NCI-H128 (cell line): ENCODE data around the gene SH2D3A.

Source experiments
- DNase-seq: peaks from one replicate; lab custom pipeline; 2025; ENCODE audit not compliant: unreplicated experiment; lab: John Stamatoyannopoulos, UW

SH2D3A gene

DNA sequence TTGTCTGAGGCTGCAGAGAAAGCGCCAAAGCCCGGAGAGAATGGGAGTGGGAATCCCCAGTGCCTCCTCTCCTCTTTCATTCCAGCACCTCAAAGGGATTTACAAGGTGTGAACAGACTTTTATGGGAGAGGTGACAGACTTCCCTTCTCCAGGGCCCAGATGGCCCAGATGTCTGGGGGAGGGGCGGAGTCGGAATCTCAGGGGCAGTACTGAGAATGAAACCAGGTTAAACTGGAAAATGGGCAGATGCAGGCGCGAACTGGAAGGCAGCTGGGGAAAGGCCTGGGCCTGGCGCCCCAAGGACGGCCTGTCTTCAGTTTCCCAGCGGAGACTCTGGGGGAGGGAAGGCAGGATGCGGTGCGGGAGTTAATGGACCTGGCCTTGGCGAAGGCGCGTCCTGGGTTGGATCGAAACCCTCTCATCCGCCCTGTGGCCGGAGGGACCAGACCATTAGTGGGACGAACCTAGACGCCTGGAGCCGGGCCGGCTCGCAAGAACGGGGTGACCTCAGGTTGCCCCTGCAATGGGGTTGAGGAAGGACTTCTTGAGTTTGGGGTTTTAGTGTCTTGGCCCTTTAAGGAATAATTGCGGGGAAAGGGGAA, 28.3 kb downstream of the SH2D3A start:
- no peak for DNase-seq

DNA sequence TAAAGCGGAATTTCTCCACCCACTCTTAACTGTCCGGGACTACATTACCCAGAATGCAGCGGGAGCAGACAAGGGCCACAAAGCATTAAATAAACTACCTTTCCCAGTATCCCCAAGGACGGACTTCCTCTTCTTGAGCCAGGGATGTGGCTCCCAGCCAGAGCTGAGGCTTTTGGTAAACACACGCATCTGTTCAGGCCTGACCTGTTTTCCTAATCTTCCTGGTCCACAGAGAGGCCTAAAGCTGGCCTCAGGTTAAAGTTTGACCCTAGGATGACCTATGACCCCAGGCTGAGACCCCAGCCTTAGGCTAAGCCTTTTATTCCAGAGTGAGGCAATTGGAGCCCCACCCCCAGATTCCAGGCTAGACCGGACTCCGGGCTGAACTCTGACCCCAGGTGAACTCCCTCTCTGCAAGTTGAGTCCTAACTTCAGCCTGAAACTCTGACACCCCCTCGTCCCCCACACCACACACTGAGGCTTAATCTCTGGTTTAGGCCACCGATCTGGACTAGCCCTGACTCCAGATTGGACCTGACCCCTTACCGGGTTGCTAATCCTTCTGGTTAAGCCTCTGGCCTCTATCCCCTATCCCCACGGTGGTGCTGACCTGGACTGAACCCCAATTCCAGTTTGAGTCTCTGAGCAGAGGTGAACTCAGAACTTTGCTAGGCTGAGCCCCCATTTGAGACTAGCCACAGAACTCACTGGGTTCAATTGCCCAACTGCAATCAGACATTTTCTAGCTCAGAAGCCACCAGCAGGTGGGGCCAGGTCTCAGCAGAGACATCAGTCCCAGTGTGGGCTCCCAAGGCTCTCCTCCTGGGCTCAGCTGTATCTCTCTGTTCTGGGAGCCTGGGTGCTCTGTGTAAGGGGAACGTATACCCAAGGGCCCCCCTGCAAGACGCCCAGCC, 29.1 kb downstream of the SH2D3A start:
- no peak for DNase-seq

DNA sequence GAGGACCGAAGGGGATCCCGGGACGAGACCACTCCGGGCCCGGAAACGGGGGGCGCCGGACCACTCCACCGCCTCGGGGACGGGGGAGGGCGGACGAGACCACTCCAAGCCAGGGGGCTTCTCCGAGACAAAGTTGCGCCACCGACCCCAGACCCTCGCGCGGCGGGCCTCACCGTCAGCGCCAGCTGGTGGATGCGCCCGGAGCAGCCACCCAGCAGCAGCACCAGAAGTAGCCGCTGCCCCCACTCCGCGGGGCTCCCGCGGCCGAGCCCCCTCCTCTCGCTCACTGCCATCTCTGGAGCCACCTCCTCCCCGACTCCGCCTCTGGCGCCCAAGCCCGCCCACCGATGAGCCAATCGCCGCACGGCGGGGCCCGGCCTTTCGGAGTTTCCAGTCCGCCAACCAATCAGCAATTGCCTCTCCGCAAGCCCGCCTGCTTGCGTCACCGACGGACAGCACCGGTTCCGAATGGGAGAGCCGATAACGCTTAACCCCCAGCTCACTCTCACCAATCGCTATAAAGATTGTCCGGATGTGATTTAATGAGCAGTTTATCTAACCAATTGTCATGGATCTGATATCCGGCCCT, 29.9 kb downstream of the SH2D3A start, which contains the start of gene GPR108:
Gene GPR108 (minus strand): TSS at position 297 of the 589 bp plus-strand sequence. CDS start 4 bp downstream, at position 293.
- peak; percentile 94 for DNase-seq

DNA sequence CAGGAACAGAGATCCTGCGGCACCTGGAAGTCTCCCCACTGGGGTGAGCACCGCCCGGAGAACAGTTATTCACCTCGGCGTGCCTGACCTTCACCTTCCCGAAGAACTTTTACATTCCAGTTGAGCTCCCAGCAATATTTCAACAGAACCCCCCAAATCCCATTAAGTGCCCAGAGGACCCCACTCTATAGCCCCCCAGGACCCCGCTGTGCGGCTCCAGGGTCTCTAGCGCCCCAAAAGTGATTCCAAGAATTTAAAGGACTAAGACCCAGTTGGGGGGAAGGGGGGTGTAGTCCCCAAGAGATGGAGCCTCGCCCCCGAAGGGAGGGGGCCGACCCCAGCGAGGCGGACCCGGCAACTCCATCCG, 30.3 kb downstream of the SH2D3A start:
- no peak for DNase-seq

DNA sequence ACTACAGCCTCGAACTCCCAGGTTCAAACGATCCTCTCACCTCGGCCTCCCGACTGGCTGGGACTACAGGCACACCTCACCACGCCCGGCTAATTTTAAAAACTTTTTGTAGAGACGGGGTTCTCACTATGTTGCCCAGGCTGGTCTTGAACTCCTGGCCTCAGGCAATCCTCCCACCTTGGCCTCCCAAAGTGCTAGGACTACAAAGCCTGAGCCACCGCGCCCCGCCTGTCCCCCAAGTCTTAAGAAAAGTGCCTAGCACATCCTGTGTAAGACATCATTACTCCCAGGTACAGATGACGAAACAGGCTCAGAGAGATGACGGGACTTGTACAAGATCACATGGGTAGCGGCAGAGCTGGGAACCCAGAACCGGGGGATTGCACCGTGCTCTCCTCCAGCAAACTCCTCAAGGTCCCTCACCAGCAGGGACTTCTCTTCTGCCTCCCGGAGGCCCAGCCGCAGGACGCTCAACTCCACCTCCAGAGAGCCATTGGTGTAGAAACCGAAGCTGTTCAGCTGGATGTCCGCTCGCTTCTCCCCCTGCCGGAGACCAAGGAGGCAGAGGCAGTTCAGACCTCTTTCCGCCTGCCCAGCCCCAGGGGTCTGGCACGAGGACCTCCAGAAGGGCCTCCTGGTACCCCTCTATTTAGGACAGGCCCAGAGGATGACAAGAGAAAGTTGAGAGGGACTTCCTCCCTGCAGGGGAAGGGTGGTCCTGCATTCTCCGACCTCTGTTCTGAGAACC, 30.9 kb downstream of the SH2D3A start:
- DNase-seq: no peak

DNA sequence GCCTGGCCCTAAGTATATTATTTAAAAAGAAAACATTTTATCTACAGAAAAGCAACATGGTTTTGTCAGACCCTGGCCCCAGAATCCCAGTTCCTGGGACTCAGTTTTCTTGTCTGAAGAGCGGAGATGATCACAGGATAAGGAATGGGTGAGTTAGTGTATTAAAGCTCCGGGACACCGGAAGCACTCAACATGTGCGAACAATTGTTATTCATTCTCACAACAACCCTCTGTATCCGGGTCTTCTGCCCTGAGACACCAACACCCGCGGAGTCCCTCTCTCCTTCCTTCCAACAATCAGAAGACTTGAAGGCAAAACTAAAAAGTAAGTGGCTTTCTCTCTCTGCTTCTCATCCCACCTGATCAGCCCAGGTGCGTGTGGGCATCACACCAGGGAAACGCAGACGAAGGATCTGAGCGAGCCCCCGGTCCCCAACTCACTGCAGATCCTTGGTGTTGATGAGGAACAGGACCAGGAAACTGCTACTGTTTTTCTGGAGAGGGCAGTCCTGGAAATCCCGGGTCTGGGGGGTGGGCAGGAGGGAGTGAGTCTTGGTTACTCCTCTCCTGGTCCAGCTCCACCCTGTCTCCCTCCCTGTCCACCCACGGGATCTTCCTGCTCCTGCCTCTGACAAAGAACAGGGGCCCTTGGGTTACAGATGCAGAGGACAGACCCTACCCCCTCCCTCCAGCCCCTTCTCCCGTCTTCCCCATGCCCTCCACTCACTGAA, 31.9 kb downstream of the SH2D3A start:
- DNase-seq: no peak

DNA sequence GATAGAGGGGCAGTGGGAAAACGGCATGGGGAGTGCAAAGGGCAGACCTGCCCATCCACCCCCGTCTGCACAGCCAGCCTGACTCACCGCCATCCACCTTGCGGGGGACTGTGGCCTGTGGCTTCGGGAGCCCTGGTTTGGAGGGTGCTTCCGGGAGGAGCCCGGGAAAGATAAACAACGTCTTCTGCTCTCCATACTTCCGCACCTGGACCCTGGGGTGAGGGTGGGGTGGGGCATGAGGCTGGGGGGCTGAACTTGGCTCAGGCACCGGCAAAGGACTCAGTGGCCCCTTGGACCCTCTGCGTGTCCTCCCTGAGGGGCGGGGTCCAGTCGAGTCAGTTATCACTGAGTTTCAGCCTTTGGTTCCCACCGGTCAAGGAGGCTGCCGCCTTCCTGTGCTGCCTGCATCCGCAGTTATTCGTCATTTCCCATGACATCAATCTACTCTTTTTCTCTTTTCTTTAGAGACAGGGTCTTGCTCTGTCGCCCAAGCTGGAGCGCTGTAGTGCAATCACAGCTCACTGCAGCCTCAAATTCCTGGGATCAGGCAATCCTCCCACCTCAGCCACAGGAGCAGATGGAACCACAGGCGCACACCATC, 33.0 kb downstream of the SH2D3A start:
- no peak for DNase-seq

DNA sequence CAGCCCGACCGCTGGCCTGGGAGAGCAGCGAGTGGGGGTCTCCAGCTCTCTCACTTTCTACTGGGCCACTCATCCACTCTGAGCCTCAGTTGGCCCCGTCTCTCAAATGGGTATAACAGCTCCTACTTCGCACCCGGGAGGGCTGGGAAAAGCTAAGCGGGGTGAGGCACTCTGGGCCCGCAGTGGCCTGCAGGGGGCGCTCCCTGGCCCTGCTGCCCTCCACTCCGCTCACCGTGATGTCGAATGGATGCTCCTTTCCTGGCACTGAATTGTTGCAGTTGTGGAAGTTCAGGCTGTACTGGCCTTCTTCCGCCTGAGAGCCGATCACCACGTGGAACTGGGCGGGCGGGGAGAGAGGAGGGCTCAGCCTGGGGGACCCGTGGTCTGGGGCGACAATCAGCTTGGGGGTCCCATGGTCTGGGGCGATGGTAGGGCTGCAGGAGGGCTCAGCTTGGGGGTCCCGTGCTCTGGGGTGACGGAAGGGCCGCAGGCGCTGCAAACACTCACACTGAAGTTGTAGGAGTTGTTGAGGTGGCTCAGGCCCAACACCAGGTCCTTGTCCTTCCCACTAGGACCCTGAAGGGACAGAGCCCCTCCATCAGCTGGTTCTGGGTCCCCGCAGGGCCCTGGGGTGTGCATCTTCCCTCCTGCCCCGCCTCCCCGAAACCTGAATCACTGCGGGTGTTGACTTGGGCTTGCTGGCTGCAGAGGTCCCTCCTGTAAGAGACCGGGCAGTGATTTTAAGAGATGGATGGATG, 33.7 kb downstream of the SH2D3A start:
- no peak for DNase-seq

DNA sequence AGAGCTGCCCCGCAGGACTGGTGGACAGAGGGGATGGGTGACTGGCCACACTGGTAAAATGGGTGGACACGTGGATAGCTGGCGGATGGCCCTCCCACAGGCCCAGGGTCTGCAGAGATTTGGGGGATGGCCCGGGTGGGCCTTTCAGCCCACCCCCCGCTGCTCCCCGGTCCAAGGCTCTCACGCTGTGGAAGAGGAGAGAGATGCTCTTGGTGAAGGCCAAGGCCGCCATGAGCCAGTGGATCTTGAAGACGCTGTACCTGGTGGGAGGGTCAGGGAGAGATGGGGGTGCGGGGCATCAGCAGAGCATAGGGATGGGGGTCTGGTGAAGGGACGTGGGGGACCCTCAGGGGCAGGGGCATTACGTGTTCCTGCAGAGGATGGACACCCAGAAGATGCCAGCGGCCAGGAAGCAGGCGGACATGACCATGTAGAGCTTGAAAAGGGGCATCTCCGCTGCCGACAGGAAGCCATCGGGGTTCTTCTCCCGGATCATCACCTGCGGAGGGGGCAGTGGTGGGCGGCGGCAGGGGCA, 34.4 kb downstream of the SH2D3A start:
- no peak for DNase-seq

DNA sequence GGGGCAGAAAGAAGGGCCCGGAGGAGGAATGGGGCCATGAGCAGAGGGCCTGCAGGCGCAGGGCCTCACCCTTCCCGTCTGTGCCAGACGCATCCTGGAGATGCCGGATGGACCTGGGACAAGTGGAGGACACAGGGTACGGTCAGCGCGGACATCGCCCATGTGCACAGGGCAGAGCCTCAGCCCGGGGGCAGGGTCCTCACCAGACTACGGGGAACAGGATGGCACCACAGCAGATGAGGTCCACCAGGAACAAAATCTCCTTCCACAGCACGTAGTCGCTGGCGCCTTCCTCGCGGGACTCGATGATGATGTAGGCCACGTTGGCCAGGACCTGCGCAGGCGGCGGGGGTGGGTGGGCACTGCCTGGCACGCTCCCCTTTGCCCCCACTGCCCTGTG, 35.4 kb downstream of the SH2D3A start:
- DNase-seq: no peak

DNA sequence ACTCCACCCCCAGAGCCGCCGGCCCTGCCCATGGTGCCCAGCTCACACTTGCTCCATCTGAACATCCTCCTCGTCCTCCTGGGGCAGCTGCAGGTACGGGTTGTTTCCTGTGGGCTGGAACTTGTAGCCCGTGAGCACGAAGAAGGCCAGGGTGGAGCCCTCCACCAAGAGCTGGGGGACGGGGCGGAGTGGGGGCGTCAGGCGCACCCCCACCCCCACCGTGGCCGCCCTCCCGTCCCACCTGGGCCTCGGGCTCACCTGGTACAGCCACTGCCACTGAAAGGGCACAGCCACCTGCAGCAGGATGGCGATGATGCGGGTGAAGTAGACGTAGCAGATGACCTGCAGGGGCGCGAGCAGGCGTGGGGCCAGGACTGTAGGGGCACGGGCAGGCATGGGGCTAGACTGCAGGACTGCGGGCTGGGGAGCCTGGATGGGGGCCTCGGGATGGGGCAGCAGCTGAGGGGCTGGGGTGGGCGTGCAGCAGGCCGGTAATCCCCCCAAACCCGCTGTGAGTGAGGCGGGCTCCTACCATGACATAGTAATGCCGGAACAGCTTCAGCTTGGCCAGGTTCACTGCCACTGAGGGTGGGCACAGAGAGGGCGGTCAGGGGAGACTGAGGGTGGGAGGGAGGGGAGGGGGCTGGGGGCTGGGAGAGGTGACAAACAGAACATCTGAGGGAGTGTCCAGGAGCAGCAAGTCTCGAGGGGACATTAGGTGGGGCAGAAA, 36.1 kb downstream of the SH2D3A start:
- DNase-seq: no peak

DNA sequence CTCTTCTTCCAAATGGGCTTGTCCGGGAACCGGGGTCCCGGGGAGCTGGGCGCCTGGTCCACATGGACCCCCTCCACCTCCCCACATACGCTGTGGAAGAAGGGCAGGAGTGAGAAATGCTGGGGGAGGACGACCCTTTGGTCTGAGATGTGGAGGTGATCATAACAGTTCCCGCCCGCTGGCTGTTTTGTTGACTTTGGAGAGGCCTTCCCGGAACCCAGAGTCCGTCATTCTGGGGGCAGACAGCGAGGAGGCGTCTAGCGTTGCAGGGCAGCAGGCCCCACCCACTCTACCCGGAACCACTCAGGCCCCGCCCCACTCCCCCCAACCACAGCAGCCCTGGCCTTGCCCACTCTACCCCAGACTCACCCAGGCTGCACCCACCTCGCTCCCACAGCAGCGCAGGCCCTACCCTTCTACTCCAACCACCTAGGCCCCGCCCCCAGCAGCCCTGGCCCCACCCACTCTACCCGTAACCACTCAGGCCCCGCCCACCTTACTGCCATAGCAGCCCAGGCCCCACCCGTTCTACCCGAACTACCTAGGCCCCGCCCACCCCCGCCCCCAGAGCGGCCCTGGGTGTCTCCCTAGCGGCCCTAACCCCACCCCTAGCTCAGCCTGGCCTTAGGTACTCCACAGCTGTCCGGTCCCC, 37.0 kb downstream of the SH2D3A start:
- no peak for DNase-seq

DNA sequence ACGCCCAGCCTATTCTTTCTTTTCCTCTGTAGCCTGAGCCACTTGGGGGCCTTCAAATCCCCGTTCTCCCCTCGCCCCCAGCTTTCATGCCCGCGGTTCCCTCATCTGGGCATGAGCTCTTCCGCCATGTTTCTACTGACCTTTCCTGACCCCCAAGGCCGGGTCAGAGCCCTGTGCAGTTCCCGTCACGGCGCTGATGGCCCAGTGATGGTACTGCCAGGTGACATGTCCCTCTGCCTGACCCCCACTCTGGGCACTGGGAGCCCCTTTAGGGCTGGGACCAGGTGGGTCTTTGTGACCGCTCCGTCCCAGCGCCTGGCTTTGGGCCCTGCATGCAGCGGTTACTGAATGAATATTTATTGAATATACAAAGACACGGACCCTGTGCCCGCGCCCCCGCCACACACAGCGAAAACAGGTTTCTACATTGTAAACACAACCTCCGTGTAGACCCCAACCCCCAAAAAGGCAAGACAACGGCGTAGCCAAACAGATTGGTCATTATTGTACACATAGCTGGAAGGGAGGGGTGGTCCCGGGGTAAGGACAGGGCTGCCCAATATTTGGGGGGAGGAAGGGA, 37.6 kb downstream of the SH2D3A start:
- no peak for DNase-seq

DNA sequence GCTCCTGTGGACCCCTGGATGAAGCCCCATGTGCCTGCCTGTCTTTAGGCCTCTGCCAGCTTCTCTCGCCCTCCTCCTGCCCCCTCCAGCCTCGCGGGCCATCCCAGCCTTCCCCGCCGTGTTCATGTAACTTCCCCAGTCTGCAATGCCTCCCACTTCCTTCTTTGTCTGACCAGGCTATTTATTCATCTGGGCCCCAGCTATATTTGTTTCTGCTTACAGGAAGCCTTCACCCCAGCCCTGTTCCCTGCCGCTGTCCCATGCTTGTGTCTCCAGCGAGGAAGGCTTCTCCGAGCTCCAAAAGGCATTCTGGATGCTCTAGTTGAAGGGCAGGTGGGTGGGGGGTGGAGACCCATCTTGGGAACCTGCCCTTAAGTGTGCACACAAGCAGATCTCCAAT, 38.9 kb downstream of the SH2D3A start:
- no peak for DNase-seq

DNA sequence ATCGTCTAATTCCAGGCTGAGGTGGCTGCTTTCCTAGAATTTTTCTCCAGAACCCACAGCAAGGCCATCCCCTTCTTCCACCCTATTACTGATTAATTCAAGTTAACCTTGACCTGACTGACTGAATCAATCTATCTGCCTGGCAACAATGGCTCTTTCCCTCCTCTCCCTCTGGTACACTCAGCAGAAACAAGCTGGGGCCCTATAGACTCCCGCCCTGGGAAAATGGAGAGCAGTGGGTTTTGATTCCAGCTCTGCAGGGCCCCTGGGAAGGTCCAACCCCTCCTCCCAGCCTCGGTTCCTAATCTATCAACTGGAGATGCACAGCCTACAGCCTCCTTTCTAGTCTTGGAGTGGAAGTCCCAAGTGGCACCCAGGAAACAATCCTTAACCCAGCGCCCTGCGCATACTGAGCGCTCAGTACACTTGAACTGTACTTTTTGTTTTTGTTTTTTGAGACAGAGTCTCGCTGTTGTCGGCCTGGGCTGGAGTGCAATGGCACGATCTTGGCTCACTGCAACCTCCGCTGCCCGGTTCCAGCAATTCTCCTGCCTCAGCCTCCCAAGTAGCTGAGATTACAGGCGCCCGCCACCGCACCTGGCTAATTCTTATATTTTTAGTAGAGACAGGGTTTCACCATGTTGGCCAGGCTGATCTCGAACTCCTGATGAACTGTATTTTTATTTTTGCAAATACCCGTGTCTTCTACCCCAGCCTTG, 41.6 kb downstream of the SH2D3A start:
- no peak for DNase-seq

DNA sequence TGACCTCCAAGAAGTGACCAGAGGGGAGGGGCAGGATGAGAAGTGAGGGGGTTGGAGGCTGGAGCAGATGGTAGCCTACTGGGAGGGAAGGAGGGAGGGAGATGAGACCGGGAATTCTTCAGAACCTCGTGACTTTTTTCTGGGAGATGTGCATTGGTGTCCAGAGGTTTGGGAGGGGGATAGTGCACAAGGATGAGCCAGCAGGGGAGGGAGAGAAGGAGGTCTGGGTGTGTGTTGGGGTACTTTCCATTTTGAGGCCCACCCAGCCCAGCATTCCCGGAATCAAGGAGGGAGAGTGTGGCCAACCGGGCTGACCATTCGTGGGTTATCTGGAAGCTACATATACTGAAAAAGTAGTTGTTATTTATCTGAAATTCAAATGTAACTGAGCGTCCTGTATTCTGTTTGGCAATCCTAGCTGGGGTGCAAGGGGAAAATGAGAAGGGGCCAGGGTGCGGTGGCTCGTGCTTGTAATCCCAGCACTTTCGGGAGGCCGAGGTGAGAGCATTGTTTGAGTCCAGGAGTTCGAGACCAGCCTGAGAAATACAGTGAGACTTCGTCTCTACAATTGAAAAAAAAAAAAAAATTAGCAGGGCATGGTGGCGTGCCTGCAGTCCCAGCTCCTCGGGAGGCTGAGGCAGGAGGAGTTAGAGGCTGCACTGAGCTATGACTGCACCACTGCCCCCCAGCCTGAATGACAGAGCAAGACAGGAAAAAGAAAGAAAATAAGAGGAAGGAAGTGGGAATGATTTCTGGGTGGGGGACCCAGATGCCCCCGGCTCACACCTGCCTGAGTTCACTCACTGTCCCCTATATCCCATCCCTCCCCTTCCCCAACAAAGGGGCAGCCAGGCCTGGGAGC, 42.4 kb downstream of the SH2D3A start:
- DNase-seq: no peak
